ENCODE data around the gene ZFP3. TPM values are rescaled to one million over a fixed set of nuclear protein-coding genes. Genes with fewer than 3 reads are reported as not detected.

The ZFP3 gene
- total RNA-seq, 1 experiment from 2014 or later, result 0.11 TPM

- Mint-ChIP-seq H3K27me3 (ENCODE audit: low read depth) (peaks cover 68% of the 10 kb centered on the region), H3K4me1 (peaks cover 6% of the 10 kb centered on the region in 2 experiments; a peak in 3 of 4 replicates), H3K4me3 (peak overlapping the region; percentile 70 to 78), H3K27ac (no peak overlapping the region), H3K9me3 (peaks cover 6 to 7% of the 10 kb centered on the region in 2 experiments; a peak in 3 of 5 replicates), H3K36me3 (ENCODE audit: insufficient read depth in 1 of 3, low read depth in 3 of 3) (peaks cover 0 to 8% (median 0%) of the 10 kb centered on the region in 3 experiments; a peak in 2 of 7 replicates)
- Histone ChIP-seq H3K18ac (ENCODE audit: insufficient read length, low read depth, low read length) (peak overlapping the region; percentile 85), H3K27me3 (ENCODE audit: insufficient read depth, low read length) (no peaks in the 10 kb centered on the region; the same call in 1 of the 2 replicates), H4K8ac (replicated peaks; ENCODE audit: insufficient read length, low read depth, low read length) (no peak overlapping the region), H3K4me2 (ENCODE audit: insufficient read depth, insufficient read length, low read length) (peak overlapping the region; percentile 39), H4K5ac (ENCODE audit: insufficient read length, low read depth, low read length) (no peak overlapping the region), H2AFZ (ENCODE audit: low read length) (no peak overlapping the region), H3K79me2 (ENCODE audit: insufficient read depth, low read length) (no peaks in the 10 kb centered on the region), H2BK5ac (ENCODE audit: insufficient read length, low read length) (no peak overlapping the region), H4K20me1 (ENCODE audit: control insufficient read depth, insufficient read depth, insufficient read length) (no peaks in the 10 kb centered on the region), H3K56ac (ENCODE audit: insufficient read length, low read depth, low read length) (no peak overlapping the region), H3K9me3 (ENCODE audit: control insufficient read depth, low read depth, low read length) (no peaks in the 10 kb centered on the region), H3K14ac (ENCODE audit: insufficient read depth, low read length) (peak overlapping the region; percentile 82), H3K9ac (ENCODE audit: extremely low read depth, insufficient read length, low read length) (no peak overlapping the region), H4K91ac (ENCODE audit: insufficient read length, low read depth, low read length) (no peak overlapping the region), H2AK5ac (ENCODE audit: insufficient read length, low read length) (no peak overlapping the region), H3K4ac (ENCODE audit: low read depth, low read length) (no peak overlapping the region), H3T11ph (ENCODE audit: low read length) (no peak overlapping the region), H2BK120ac (ENCODE audit: low read depth, low read length, poor library complexity, severe bottlenecking) (no peak overlapping the region), H3K79me1 (ENCODE audit: insufficient read depth, low read depth, low read length, poor library complexity, severe bottlenecking) (no peaks in the 10 kb centered on the region), H3K23ac (ENCODE audit: insufficient read length, low read depth, low read length) (no peak overlapping the region), H2BK12ac (ENCODE audit: insufficient read length, low read depth, low read length) (no peak overlapping the region), H2BK15ac (ENCODE audit: low read depth, low read length) (no peak overlapping the region), H2BK20ac (ENCODE audit: low read depth, low read length, poor library complexity, severe bottlenecking) (no peak overlapping the region), H3K23me2 (ENCODE audit: insufficient read length, low read depth, low read length, poor library complexity, severe bottlenecking) (peaks cover 9% of the 10 kb centered on the region), H3K27ac (ENCODE audit: insufficient read length, low read depth, low read length) (no peak overlapping the region), H3K4me1 (ENCODE audit: insufficient read depth, low read length) (no peaks in the 10 kb centered on the region)
- no CpG with 5 or more reads among the region's 75 CpGs for WGBS (ENCODE audit: extremely low coverage, insufficient read length, low lambda C conversion rate)
- TF ChIP-seq CTCF (conservative IDR thresholded peaks at IDR 0.05), result 0 out of 3 replicates have a peak, but pooled peaks have one; percentile 9
- DNase-seq, result peak; percentile 70
These were observed 44.5 kb downstream of the ZFP3 start for GRCh38 chr17:5122586-5123342.

All from H9 (cell line).